Kidney (tissue), 14 donors: ENCODE data around the gene LYRM7. TPM values are rescaled to one million over a fixed set of nuclear protein-coding genes. Genes with fewer than 3 reads are reported as not detected.
"Not testable (repeated sequence)": the region's sequence is repeated elsewhere in the genome, so short reads cannot be mapped to it uniquely, and the experiment has no call there.

Experiments used
- DNase-seq, 5 donors: peaks; one replicate each; pipeline ENCODE4 v3.0.0-alpha.2; 2013 to 2020
- FAIRE-seq: peaks from 2 replicates; lab custom pipeline; 2012; peaks lifted over from hg19 to GRCh38; lab: Jason Lieb, UNC
- H3K27ac ChIP-seq, 2 donors: one replicate each; pipeline ENCODE4 v1.7.0; 2013; ENCODE audit warnings: low read depth in 2 of 2, low read length in 2 of 2, inconsistent platforms in 1 of 2
- H3K27me3 ChIP-seq: one replicate; pipeline ENCODE4 v1.7.1; 2013; ENCODE audit warnings: low read length, inconsistent platforms; ENCODE audit not compliant: control insufficient read depth, insufficient read depth
- H3K36me3 ChIP-seq, 3 donors: one replicate each; pipeline versions ENCODE4 v1.7.0 to v1.7.1; 2013; ENCODE audit warnings: low read length in 3 of 3, control low read depth in 1 of 3, inconsistent platforms in 1 of 3; ENCODE audit not compliant: insufficient read depth in 3 of 3, control insufficient read depth in 2 of 3
- H3K4me1 ChIP-seq, 3 donors: one replicate each; pipeline versions ENCODE4 v1.7.0 to v1.7.1; 2013; ENCODE audit warnings: low read length in 3 of 3, inconsistent platforms in 1 of 3, low read depth in 1 of 3; ENCODE audit not compliant: control insufficient read depth in 2 of 3, insufficient read depth in 2 of 3
- H3K4me3 ChIP-seq, 3 donors: one replicate each; pipeline versions ENCODE4 v1.7.0 to v1.8.1; 2013; ENCODE audit warnings: low read length in 3 of 3, control low read depth in 1 of 3, inconsistent platforms in 1 of 3
- H3K9ac ChIP-seq, 3 donors: one replicate each; pipeline versions ENCODE4 v1.7.0 to v1.7.1; 2013; ENCODE audit warnings: low read length in 3 of 3, control low read depth in 1 of 3, inconsistent platforms in 1 of 3
- H3K9me3 ChIP-seq, 3 donors: one replicate each; pipeline versions ENCODE4 v1.7.0 to v1.7.1; 2013; ENCODE audit warnings: low read length in 3 of 3, control low read depth in 1 of 3, inconsistent platforms in 1 of 3; ENCODE audit not compliant: control insufficient read depth in 2 of 3, insufficient read depth in 1 of 3
- CTCF ChIP-seq: IDR thresholded peaks from 3 replicates; pipeline ENCODE4 v1.5.1; 2012; ENCODE audit warnings: mild to moderate bottlenecking, moderate library complexity, borderline replicate concordance; ENCODE audit not compliant: insufficient read depth; ENCODE audit errors: extremely low read depth
- intact Hi-C: fragments of 100-400 bp; cut with DNase I; formaldehyde crosslinking; loops from one replicate; pipeline ENCODE4 v1.11.1; 2022
- polyA plus RNA-seq: library from polyadenylated mRNA; stranded (reverse); fragments of 350-450 nt; fragmentation: Illumina TruSeq; extraction: RNeasy Lipid Tissue Mini Kit (QIAGEN cat#74804); gene quantifications from one replicate; pipeline ENCODE4 v1.2.3, GENCODE V29; 2014; ENCODE audit warnings: low read depth, low replicate concordance; ENCODE audit not compliant: insufficient read depth
- total RNA-seq: library from RNA; stranded (reverse); fragmentation: NEBNext Ultra II Directional; extraction: Animal tissue kit (Norgen Biotek cat#: 25700); gene quantifications from one replicate; pipeline ENCODE4 v1.2.1, GENCODE V29; 2021
- donor health status: control.
- donor health status: control.
- donor health status: control.
- donor health status: control.
- donor health status: control.
- donor health status: DM: yes; HTN: yes; CAD: no.
- donor health status: Normal renal cell carcinoma (clear cell type).

Gene LYRM7
- total and polyA plus RNA-seq, 2 donors from 2014 or later, result 5.4 to 7.2 TPM

GRCh38 chr5:131246504-131246903 lies 75.8 kb downstream of the LYRM7 start:
- Histone ChIP-seq H3K4me3 (no peak overlapping the region), H3K9me3 (no peaks in the 10 kb centered on the region), H3K36me3 (no peaks in the 10 kb centered on the region), H3K4me1 (no peaks in the 10 kb centered on the region), H3K27ac (no peak overlapping the region), H3K27me3 (no peaks in the 10 kb centered on the region), H3K9ac (no peak overlapping the region)
- no peak for DNase-seq
- no peak for TF ChIP-seq CTCF
- intact Hi-C loops, result no loop called here
- no peak for FAIRE-seq

- FAIRE-seq (peak; percentile 90), DNase-seq (no peak)
- TF ChIP-seq CTCF, result no peak
- Histone ChIP-seq H3K36me3 (no peaks in the 10 kb centered on the region), H3K9ac (no peak overlapping the region), H3K4me1 (no peaks in the 10 kb centered on the region), H3K4me3 (no peak overlapping the region), H3K27ac (no peak overlapping the region), H3K27me3 (no peaks in the 10 kb centered on the region), H3K9me3 (no peaks in the 10 kb centered on the region)
- intact Hi-C loops, result no loop called here
These were observed 80.2 kb downstream of the LYRM7 start for GRCh38 chr5:131250751-131251475.

GRCh38 chr5:131252824-131253171 lies 82.1 kb downstream of the LYRM7 start:
- Histone ChIP-seq H3K9me3 (no peaks in the 10 kb centered on the region), H3K4me3 (peak overlapping the region in 2 of 3 donors; percentile 25 to 45), H3K27me3 (no peaks in the 10 kb centered on the region), H3K9ac (no peak overlapping the region), H3K4me1 (no peaks in the 10 kb centered on the region), H3K36me3 (no peaks in the 10 kb centered on the region), H3K27ac (peak overlapping the region in 1 of 2 donors; percentile 59)
- no peak for TF ChIP-seq CTCF
- FAIRE-seq (no peak), DNase-seq (peak in 1 of 5 donors; percentile 26)
- intact Hi-C loops, result no loop called here

- H3K4me3 ChIP-seq, H3K27me3 ChIP-seq, intact Hi-C loops, DNase-seq, H3K9ac ChIP-seq, H3K9me3 ChIP-seq, H3K4me1 ChIP-seq, H3K36me3 ChIP-seq, FAIRE-seq, H3K27ac ChIP-seq: not testable (repeated sequence)
These were observed 83.3 kb downstream of the LYRM7 start for GRCh38 chr5:131254025-131254424.
